ENCODE results near the gene PNLIPRP3.

GRCh38 chr10:116382290-116382689 lies 45.4 kb upstream of the PNLIPRP3 start:
- no peak for TF ChIP-seq CTCF (IDR thresholded peaks at IDR 0.05; ENCODE audit: extremely low read depth in 1 of 2, insufficient read depth in 1 of 2, low read depth in 1 of 2, low read length in 2 of 2)
- TF ChIP-seq POLR2A (IDR thresholded peaks at IDR 0.05; ENCODE audit: low read depth, low read length): no peak
- no peak for TF ChIP-seq EZH2 (IDR thresholded peaks at IDR 0.05; ENCODE audit: borderline replicate concordance, low read depth, low read length, severe bottlenecking)
- TF ChIP-seq MAX (IDR thresholded peaks at IDR 0.05; ENCODE audit: insufficient read depth, insufficient read length): no peak
- no peak for TF ChIP-seq GATA2 (IDR thresholded peaks at IDR 0.05; ENCODE audit: insufficient read depth, insufficient read length, low read depth, low read length)
- no peak for TF ChIP-seq POLR2AphosphoS5 (IDR thresholded peaks at IDR 0.05; ENCODE audit: insufficient read depth, low read depth, low read length)

Measured in endothelial cell of umbilical vein (primary cell).